GM20431 (cell line): Measurements from ENCODE around the gene MSH2.
"Not testable (repeated sequence)": the region's sequence is repeated elsewhere in the genome, so short reads cannot be mapped to it uniquely, and the experiment has no call there.

ENCODE experiments used
- in situ Hi-C: fragments of 300-500 bp; cut with MseI, MboI; formaldehyde crosslinking; loops from one replicate; pipeline ENCODE4 v1.15.0; 2020; ENCODE audit warnings: low sequenced_read_pairs; ENCODE audit not compliant: unreplicated experiment

The MSH2 gene

DNA sequence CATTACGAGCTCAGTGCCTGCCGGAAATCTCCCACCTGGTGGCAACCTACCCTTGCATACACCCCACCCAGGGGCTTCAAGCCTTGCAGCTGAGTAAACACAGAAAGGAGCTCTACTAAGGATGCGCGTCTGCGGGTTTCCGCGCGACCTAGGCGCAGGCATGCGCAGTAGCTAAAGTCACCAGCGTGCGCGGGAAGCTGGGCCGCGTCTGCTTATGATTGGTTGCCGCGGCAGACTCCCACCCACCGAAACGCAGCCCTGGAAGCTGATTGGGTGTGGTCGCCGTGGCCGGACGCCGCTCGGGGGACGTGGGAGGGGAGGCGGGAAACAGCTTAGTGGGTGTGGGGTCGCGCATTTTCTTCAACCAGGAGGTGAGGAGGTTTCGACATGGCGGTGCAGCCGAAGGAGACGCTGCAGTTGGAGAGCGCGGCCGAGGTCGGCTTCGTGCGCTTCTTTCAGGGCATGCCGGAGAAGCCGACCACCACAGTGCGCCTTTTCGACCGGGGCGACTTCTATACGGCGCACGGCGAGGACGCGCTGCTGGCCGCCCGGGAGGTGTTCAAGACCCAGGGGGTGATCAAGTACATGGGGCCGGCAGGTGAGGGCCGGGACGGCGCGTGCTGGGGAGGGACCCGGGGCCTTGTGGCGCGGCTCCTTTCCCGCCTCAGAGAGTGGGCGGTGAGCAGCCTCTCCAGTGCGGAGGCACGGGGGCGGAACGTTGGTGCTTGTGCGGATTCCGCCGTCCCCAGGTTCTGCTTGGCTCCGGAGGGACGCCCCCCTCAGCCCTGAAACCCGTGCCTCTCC, at the start of gene MSH2:
TSS of gene MSH2 (plus strand) at position 352 of the 804 bp plus-strand sequence. CDS start at position 388, 36 bp downstream.
- in situ Hi-C loops: no loop called here

DNA sequence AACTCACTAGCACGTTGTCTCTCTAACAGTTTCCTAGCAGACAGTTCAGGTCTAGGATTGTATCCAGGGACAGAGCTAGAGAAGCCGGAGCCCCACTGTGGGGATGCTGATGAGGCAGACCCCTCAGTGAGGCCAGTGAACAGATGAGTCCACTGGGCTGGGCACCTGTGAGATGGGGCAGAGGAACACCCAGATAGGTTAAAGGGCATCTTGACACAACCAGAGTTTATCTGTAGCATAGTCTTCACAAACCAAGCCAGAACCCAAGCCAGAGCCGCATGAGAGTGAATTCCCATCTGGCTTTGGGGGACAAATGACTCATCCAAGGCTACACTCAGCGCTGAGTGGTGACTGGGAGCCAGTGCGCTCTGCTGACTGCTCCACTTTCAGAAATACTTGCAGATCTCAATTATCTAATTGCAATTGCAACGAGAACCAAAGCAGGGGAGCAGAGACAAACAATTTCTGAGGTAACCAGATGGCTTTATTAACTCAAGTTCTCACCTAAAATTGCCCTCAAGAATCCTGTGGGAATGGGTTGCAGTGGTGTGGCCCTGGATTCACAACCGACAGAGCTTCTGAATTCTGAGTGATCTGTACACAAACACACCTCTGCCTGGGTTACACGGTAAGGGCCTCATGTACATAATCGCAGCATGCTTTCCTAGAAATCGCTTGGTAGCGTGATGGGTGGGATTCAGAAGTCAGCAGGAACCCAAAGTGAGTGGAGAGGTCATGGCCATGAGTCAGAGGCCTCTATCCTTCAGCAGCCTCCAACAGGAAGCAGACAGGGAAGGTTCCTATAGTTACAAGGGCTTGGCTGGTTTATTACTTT, 48.7 kb upstream of the MSH2 start:
- in situ Hi-C loops: no loop called here

GRCh38 chr2:47354848-47355204, 48.1 kb upstream of the MSH2 start:
- in situ Hi-C loops: no loop called here

- in situ Hi-C loops: no loop called here
Measured at GRCh38 chr2:47357483-47357882, 45.5 kb upstream of the MSH2 start.

DNA sequence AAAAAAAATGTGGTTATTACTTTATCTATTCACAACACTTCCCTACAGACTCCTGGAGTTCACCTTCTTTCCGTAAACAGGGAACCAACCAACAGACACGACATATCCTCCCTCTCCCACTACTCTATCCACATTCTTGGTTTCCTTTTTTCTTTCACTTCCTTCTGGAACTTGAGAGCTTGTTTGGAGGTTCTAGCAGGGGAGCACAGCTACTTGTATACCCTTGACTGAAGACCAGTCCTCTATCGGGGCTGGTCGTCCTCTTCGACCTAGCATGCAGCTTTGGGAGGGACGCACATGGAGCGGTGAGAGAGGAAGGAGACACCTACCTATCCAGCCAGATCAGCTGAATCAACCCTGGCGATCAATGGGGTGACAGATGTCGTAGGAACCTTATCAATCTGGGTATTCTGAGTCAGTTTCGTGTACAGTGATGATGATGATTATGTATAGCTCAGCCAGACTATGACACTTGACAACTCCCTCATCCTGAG, 43.5 kb upstream of the MSH2 start:
- in situ Hi-C loops: no loop called here

GRCh38 chr2:47360283-47360682, 42.7 kb upstream of the MSH2 start:
- in situ Hi-C loops: no loop called here

GRCh38 chr2:47360927-47361326, 42.0 kb upstream of the MSH2 start:
- in situ Hi-C loops: no loop called here

GRCh38 chr2:47361505-47362229, 41.3 kb upstream of the MSH2 start:
- in situ Hi-C loops: not testable (repeated sequence)

- in situ Hi-C loops: no loop called here
Measured at GRCh38 chr2:47373747-47374146, 29.2 kb upstream of the MSH2 start.

DNA sequence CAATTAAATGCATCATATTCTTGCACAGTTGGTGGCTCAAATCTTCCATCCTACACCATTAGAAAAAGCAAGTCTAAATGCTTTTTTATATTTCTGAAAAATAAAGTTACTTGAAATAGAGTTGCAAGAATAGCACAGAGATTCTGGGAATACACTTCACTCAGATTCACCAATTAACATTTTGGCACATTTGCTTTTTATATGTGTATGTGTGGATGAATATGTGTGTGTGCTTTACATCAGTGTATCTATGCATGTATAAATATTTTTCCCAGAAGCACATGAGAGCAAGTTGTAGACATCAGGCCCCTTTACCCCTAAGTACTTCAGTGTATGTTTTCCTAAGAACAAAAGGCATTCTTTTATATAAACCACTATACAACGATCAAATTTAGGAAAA, 27.6 kb upstream of the MSH2 start:
- in situ Hi-C loops: no loop called here

DNA sequence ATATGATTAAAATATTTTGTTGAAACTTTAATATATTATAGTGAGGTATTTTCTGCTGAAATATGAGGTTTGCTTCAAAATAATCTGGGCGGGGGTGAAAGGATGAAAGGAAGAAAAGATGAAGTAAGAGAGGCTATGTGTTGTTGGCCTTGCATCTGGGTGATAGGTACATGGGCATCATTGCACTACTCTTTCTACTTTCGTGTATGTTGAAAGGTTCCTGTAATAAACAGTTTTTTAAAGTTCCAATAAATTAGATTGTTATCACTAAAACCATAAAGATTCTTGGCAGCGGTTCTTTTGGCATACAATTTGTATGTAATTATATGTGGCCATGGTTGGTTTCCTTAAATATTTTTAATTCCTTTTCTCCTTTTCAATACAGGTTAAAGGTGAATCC, 23.6 kb upstream of the MSH2 start:
- in situ Hi-C loops: no loop called here

GRCh38 chr2:47381408-47381807, 21.5 kb upstream of the MSH2 start:
- in situ Hi-C loops: no loop called here

GRCh38 chr2:47386551-47386950, 16.4 kb upstream of the MSH2 start:
- in situ Hi-C loops: no loop called here

GRCh38 chr2:47388888-47389287, 14.1 kb upstream of the MSH2 start:
- in situ Hi-C loops: no loop called here

GRCh38 chr2:47389692-47390091, 13.3 kb upstream of the MSH2 start:
- in situ Hi-C loops: no loop called here

DNA sequence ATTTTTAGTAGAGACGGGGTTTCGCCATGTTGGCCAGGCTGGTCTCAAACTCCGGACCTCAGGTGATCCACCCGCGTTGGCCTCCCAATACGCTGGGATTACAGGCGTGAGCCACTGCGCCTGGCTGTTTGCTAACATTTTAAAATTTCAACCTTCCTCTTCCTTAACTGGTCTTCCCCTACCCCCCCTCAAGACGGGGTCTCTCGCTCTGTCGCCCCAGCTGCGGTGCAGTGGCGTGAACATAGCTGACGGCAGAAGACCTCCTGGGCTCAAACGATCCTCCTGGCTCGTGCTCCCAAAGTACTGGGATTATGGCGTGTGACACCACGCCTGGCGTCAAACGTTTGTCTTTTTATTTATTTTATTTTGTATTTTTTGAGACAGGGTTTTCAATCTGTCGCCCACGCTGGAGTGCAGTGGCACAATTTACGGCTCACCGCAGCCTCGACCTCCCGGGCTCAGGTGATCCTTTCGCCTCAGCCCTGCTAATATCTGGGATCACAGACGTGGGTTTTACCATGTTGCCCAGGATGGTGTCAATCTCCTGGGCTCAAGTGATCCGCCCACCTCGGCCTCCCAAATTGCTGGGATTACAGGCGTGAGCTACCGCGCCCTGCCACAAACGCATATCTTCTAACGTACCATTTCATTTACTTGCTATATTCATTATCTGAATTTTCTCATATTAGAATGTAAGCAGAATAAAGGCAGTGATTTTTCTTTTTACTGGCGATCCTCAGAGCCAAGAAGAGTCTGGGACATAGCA, 984 bp upstream of the MSH2 start:
- in situ Hi-C loops: no loop called here

DNA sequence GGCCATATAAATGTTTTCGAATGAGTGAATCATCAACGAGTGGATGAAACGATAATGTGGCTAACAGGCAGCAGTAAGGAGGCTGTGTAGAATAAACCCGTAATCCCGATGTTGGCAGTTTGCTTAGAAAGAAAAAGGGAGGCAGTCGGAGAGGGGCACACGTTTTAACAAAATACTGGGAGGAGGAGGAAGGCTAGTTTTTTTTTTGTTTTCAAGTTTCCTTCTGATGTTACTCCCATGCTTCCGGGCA, 476 bp upstream of the MSH2 start:
- in situ Hi-C loops: no loop called here

DNA sequence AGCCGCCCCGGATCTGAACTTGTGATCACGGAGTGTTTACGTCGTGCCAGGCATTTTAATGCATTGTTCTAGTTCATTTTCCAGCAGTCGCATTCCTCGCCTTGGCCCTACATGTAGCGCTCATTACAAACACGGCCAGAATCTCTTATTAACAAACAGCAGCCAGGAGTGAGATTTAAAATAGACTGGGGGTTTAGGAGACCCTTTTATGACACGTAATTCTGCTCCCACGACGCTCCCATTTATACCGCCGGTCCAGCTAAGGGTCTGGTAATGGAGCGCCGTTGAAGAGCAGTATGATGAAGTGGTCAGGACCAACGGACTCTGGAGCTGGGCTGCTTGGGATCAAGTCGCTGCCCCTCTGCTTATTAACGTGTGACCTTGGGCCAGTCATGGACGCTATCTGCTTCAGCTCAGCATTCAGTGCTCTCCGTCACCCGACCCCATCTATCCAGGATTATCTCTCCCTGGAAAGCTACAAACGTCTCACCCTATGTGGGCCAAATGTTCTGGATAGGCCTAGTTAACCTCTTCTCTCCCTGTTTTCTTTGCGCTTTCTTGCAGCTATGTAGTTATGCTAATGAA, 745 bp downstream of the MSH2 start:
- in situ Hi-C loops: no loop called here

DNA sequence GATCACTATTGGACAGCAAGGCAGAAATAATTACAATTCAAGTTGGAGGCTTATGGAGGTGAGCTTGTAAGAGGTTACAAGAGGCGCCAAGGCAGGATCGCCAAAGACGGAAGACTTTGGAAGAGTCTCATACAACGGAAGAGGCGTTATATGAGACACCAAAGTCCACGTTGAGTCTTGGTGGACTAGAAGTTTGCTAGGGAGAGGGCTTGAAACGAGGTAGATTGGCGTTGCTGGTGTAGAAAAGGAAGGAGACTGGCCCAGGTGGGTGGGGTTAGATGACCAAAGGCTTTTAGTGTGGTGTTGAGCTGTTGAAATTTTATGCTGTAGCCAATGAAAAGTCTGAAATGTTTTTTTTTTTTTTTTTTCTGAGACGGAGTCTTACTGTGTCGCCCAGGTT, 1.4 kb downstream of the MSH2 start:
- in situ Hi-C loops: no loop called here

DNA sequence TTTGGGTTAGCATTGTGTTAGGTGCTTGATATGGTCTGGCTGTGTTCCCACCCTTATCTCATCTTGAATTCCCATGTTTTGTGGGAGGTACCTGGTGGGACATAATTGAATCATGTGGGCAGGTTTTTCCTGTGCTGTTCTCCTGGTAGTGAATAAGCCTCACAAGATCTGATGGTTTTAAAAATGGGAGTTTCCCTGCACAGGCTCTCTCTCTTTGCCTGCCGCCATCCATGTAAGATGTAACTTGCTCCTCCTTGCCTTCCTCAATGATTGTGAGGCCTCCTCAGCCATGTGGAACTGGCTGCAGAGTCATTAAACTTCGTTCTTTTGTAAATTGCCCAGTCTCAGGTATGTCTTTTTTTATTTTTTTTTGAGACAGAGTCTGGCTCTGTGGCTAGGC, 2.8 kb downstream of the MSH2 start:
- in situ Hi-C loops: no loop called here
